Measurements from ENCODE around the gene CFLAR. TPM values are rescaled to one million over a fixed set of nuclear protein-coding genes. Genes with fewer than 3 reads are reported as not detected.

The CFLAR gene
- total and polyA plus RNA-seq, 5 donors, result 134 to 310 (median 260) TPM

GRCh38 chr2:201150454-201151020 is 34.6 kb downstream of the CFLAR start:
- intact Hi-C loops (cut with DNase I), result loop anchor here in 2 of 4 donors (5.0 to 10.0 kb wide), 3 partner anchors 33 to 216 kb away; partner anchors contain the start of genes CFLAR (in 1 of the 2), HYCC2 (in 1 of the 2) and NDUFB3 (in 1 of the 2)
- H3K4me3 ChIP-seq (ENCODE audit: low read length), result no peak overlapping the region
- no peak for DNase-seq

GRCh38 chr2:201151127-201151981 is 35.4 kb downstream of the CFLAR start:
- Histone ChIP-seq H3K27me3 (ENCODE audit: control insufficient read depth, insufficient read depth) (no peaks in the 10 kb centered on the region), H3K27ac (ENCODE audit: low read length) (peak overlapping the region; percentile 93), H3K9me3 (ENCODE audit: control insufficient read depth, low read length) (no peaks in the 10 kb centered on the region), H3K4me3 (ENCODE audit: low read length) (no peak overlapping the region), H3K4me1 (ENCODE audit: control insufficient read depth, insufficient read depth, low read length) (peaks cover 13% of the 10 kb centered on the region)
- peak; percentile 28 to 52 for ATAC-seq
- intact Hi-C loops (cut with DNase I), result loop anchor here in 2 of 4 donors (5.0 to 10.0 kb wide), 3 partner anchors 34 to 217 kb away; partner anchors contain the start of genes CFLAR (in 1 of the 2), HYCC2 (in 1 of the 2) and NDUFB3 (in 1 of the 2)
- DNase-seq, result no peak
- WGBS, result 46% methylated on average over 8 of the region's 8 CpGs

More at GRCh38 chr2:201150454-201151020, 34.6 kb downstream of the CFLAR start:
- Histone ChIP-seq H3K27me3 (ENCODE audit: control insufficient read depth, insufficient read depth) (no peaks in the 10 kb centered on the region), H3K9me3 (ENCODE audit: control insufficient read depth, low read length) (no peaks in the 10 kb centered on the region), H3K27ac (ENCODE audit: low read length) (peak overlapping the region; percentile 77), H3K4me1 (ENCODE audit: control insufficient read depth, insufficient read depth, low read length) (peaks cover 13% of the 10 kb centered on the region)
- 86% methylated on average over 3 of the region's 3 CpGs for WGBS
- no peak for ATAC-seq

- H3K4me3 ChIP-seq (ENCODE audit: low read length), result no peak overlapping the region
- intact Hi-C loops (cut with DNase I), result loop anchor here in 2 of 4 donors (5.0 to 10.0 kb wide), 3 partner anchors 35 to 218 kb away; partner anchors contain the start of genes CFLAR (in 1 of the 2), HYCC2 (in 1 of the 2) and NDUFB3 (in 1 of the 2)
- H3K4me1 ChIP-seq (ENCODE audit: control insufficient read depth, insufficient read depth, low read length), result peaks cover 16% of the 10 kb centered on the region
- ATAC-seq (no peak), DNase-seq (no peak)
- H3K27me3 ChIP-seq (ENCODE audit: control insufficient read depth, insufficient read depth), result no peaks in the 10 kb centered on the region
- no peaks in the 10 kb centered on the region for H3K9me3 ChIP-seq (ENCODE audit: control insufficient read depth, low read length)
- peak overlapping the region; percentile 5 for H3K27ac ChIP-seq (ENCODE audit: low read length)
- WGBS, result 96% methylated on average over 1 of the region's 1 CpG
Measured at GRCh38 chr2:201152517-201152916, 36.6 kb downstream of the CFLAR start.

GRCh38 chr2:201152999-201153815 is 37.2 kb downstream of the CFLAR start:
- no peaks in the 10 kb centered on the region for H3K27me3 ChIP-seq (ENCODE audit: control insufficient read depth, insufficient read depth)

GRCh38 chr2:201154615-201155399 is 38.8 kb downstream of the CFLAR start:
- intact Hi-C loops (cut with DNase I), result loop anchor here (5.0 to 10.0 kb wide), 3 partner anchors 38 to 220 kb away; partner anchors contain the start of genes CFLAR (in 3 of the 4), HYCC2 (in 1 of the 4) and NDUFB3 (in 1 of the 4)
- peaks cover 19% of the 10 kb centered on the region for H3K4me1 ChIP-seq (ENCODE audit: control insufficient read depth, insufficient read depth, low read length)
- 88% methylated on average over 9 of the region's 9 CpGs for WGBS

More at GRCh38 chr2:201152999-201153815, 37.2 kb downstream of the CFLAR start:
- ATAC-seq (no peak), DNase-seq (no peak)
- H3K4me1 ChIP-seq (ENCODE audit: control insufficient read depth, insufficient read depth, low read length), result peaks cover 22% of the 10 kb centered on the region
- no peaks in the 10 kb centered on the region for H3K9me3 ChIP-seq (ENCODE audit: control insufficient read depth, low read length)
- no peak overlapping the region for H3K27ac ChIP-seq (ENCODE audit: low read length)
- intact Hi-C loops (cut with DNase I), result loop anchor here in 2 of 4 donors (5.0 to 10.0 kb wide), 3 partner anchors 36 to 218 kb away; partner anchors contain the start of genes CFLAR (in 1 of the 2), HYCC2 (in 1 of the 2) and NDUFB3 (in 1 of the 2)
- no peak overlapping the region for H3K4me3 ChIP-seq (ENCODE audit: low read length)
- 83% methylated on average over 6 of the region's 6 CpGs for WGBS

GRCh38 chr2:201156036-201156435 is 40.1 kb downstream of the CFLAR start:
- intact Hi-C loops (cut with DNase I), result loop anchor here (5.0 to 10.0 kb wide), 3 partner anchors 39 to 221 kb away; partner anchors contain the start of genes CFLAR (in 2 of the 4), HYCC2 (in 1 of the 4) and NDUFB3 (in 1 of the 4)
- H3K9me3 ChIP-seq (ENCODE audit: control insufficient read depth, low read length), result no peaks in the 10 kb centered on the region
- no peak overlapping the region for H3K4me3 ChIP-seq (ENCODE audit: low read length)
- no peak overlapping the region for H3K27ac ChIP-seq (ENCODE audit: low read length)
- DNase-seq, result no peak
- 81% methylated on average over 6 of the region's 6 CpGs for WGBS
- H3K27me3 ChIP-seq (ENCODE audit: control insufficient read depth, insufficient read depth), result no peaks in the 10 kb centered on the region
- no peak for ATAC-seq
- peaks cover 13% of the 10 kb centered on the region for H3K4me1 ChIP-seq (ENCODE audit: control insufficient read depth, insufficient read depth, low read length)

More at GRCh38 chr2:201154615-201155399, 38.8 kb downstream of the CFLAR start:
- Histone ChIP-seq H3K27me3 (ENCODE audit: control insufficient read depth, insufficient read depth) (no peaks in the 10 kb centered on the region), H3K9me3 (ENCODE audit: control insufficient read depth, low read length) (no peaks in the 10 kb centered on the region), H3K4me3 (ENCODE audit: low read length) (no peak overlapping the region), H3K27ac (ENCODE audit: low read length) (peak overlapping the region; percentile 23)
- ATAC-seq (no peak), DNase-seq (no peak)

- Histone ChIP-seq H3K27ac (ENCODE audit: low read length) (no peak overlapping the region), H3K9me3 (ENCODE audit: control insufficient read depth, low read length) (no peaks in the 10 kb centered on the region), H3K4me3 (ENCODE audit: low read length) (no peak overlapping the region), H3K4me1 (ENCODE audit: control insufficient read depth, insufficient read depth, low read length) (peaks cover 13% of the 10 kb centered on the region), H3K27me3 (ENCODE audit: control insufficient read depth, insufficient read depth) (no peaks in the 10 kb centered on the region)
- intact Hi-C loops (cut with DNase I), result loop anchor here (5.0 to 10.0 kb wide), 3 partner anchors 39 to 222 kb away; partner anchors contain the start of genes CFLAR (in 2 of the 4), HYCC2 (in 1 of the 4) and NDUFB3 (in 1 of the 4)
- ATAC-seq, result no peak
- 33% methylated on average over 1 of the region's 1 CpG for WGBS
- no peak for DNase-seq
Measured at GRCh38 chr2:201156640-201157039, 40.7 kb downstream of the CFLAR start.

- Histone ChIP-seq H3K4me1 (ENCODE audit: control insufficient read depth, insufficient read depth, low read length) (peaks cover 10% of the 10 kb centered on the region), H3K27me3 (ENCODE audit: control insufficient read depth, insufficient read depth) (no peaks in the 10 kb centered on the region), H3K27ac (ENCODE audit: low read length) (peak overlapping the region; percentile 80), H3K4me3 (ENCODE audit: low read length) (no peak overlapping the region), H3K9me3 (ENCODE audit: control insufficient read depth, low read length) (no peaks in the 10 kb centered on the region)
- 52% methylated on average over 4 of the region's 4 CpGs for WGBS
- ATAC-seq, result peak; percentile 3 to 40
- intact Hi-C loops (cut with DNase I), result loop anchor here (5.0 to 10.0 kb wide), 3 partner anchors 40 to 223 kb away; partner anchors contain the start of genes CFLAR (in 2 of the 4), HYCC2 (in 1 of the 4) and NDUFB3 (in 1 of the 4)
- no peak for DNase-seq
Measured at GRCh38 chr2:201157694-201158093, 41.7 kb downstream of the CFLAR start.

GRCh38 chr2:201158111-201158929 is 42.4 kb downstream of the CFLAR start:
- Histone ChIP-seq H3K27me3 (ENCODE audit: control insufficient read depth, insufficient read depth) (no peaks in the 10 kb centered on the region), H3K27ac (ENCODE audit: low read length) (peak overlapping the region; percentile 80), H3K9me3 (ENCODE audit: control insufficient read depth, low read length) (no peaks in the 10 kb centered on the region), H3K4me3 (ENCODE audit: low read length) (no peak overlapping the region), H3K4me1 (ENCODE audit: control insufficient read depth, insufficient read depth, low read length) (peaks cover 9% of the 10 kb centered on the region)
- 35% methylated on average over 5 of the region's 5 CpGs for WGBS
- ATAC-seq (peak; percentile 93 to 94), DNase-seq (peak; percentile 74 to 87 (median 80))
- intact Hi-C loops (cut with DNase I), result loop anchor here (5.0 to 10.0 kb wide), 3 partner anchors 41 to 224 kb away; partner anchors contain the start of genes CFLAR (in 2 of the 4), HYCC2 (in 1 of the 4) and NDUFB3 (in 1 of the 4)

All from right cardiac atrium (tissue), 5 donors.